Parathyroid adenoma (tissue), 2 donors: ENCODE measurements around the gene MTX3.

Source experiments
- H2AFZ ChIP-seq: fragments of 300-600 bp; sonication (generic); one replicate; pipeline ENCODE4 v1.7.0; 2017; ENCODE audit warnings: antibody characterized with exemption, mild to moderate bottlenecking
- H3K27ac ChIP-seq: fragments of 300-600 bp; sonication (generic); one replicate; pipeline ENCODE4 v1.7.0; 2017
- H3K27me3 ChIP-seq: fragments of 300-600 bp; sonication (generic); one replicate; pipeline ENCODE4 v1.7.0; 2017; ENCODE audit warnings: low read length; ENCODE audit not compliant: control insufficient read depth, insufficient read depth
- H3K36me3 ChIP-seq: fragments of 300-600 bp; sonication (generic); one replicate; pipeline ENCODE4 v1.7.0; 2017; ENCODE audit warnings: low read length; ENCODE audit not compliant: control insufficient read depth, insufficient read depth
- H3K4me1 ChIP-seq: fragments of 300-600 bp; sonication (generic); one replicate; pipeline ENCODE4 v1.7.0; 2017; ENCODE audit warnings: control low read depth
- H3K4me2 ChIP-seq: fragments of 300-600 bp; sonication (generic); one replicate; pipeline ENCODE4 v1.7.0; 2017; ENCODE audit warnings: low read length
- H3K4me3 ChIP-seq: fragments of 300-600 bp; sonication (generic); one replicate; pipeline ENCODE4 v1.7.0; 2017; ENCODE audit warnings: low read depth, low read length
- H3K79me2 ChIP-seq: fragments of 300-600 bp; sonication (generic); one replicate; pipeline ENCODE4 v1.7.0; 2017; ENCODE audit warnings: control low read depth
- H3K9ac ChIP-seq: fragments of 300-600 bp; sonication (generic); one replicate; pipeline ENCODE4 v1.7.0; 2017; ENCODE audit warnings: mild to moderate bottlenecking
- H3K9me3 ChIP-seq: fragments of 300-600 bp; sonication (generic); one replicate; pipeline ENCODE4 v1.7.0; 2017; ENCODE audit warnings: low read length; ENCODE audit not compliant: control insufficient read depth
- CTCF ChIP-seq: fragments of 300-600 bp; sonication (generic); IDR thresholded peaks from one replicate; pipeline ENCODE4 v1.7.0; 2017; ENCODE audit warnings: antibody characterized with exemption, mild to moderate bottlenecking
- donor health status: primary hyperparathyroidism.

MTX3 gene

GRCh38 chr5:79984363-79984762 is 6.7 kb downstream of the MTX3 start:
- no peaks in the 10 kb centered on the region for H3K9me3 ChIP-seq
- H3K4me1 ChIP-seq, result no peaks in the 10 kb centered on the region
- H3K4me3 ChIP-seq, result no peak overlapping the region
- H2AFZ ChIP-seq, result no peak overlapping the region
- no peaks in the 10 kb centered on the region for H3K27me3 ChIP-seq
- H3K36me3 ChIP-seq, result no peaks in the 10 kb centered on the region
- H3K79me2 ChIP-seq, result no peaks in the 10 kb centered on the region
- no peak overlapping the region for H3K27ac ChIP-seq
- H3K4me2 ChIP-seq, result no peak overlapping the region
- TF ChIP-seq CTCF, result no peak
- no peak overlapping the region for H3K9ac ChIP-seq

- Histone ChIP-seq H3K27ac (no peak overlapping the region), H3K4me2 (no peak overlapping the region), H3K36me3 (no peaks in the 10 kb centered on the region), H3K4me1 (no peaks in the 10 kb centered on the region), H3K9me3 (no peaks in the 10 kb centered on the region), H3K27me3 (no peaks in the 10 kb centered on the region), H3K9ac (no peak overlapping the region), H3K79me2 (no peaks in the 10 kb centered on the region), H3K4me3 (no peak overlapping the region), H2AFZ (no peak overlapping the region)
- no peak for TF ChIP-seq CTCF
Measured at GRCh38 chr5:79983618-79984017, 7.4 kb downstream of the MTX3 start.

- TF ChIP-seq CTCF, result no peak
- no peaks in the 10 kb centered on the region for H3K36me3 ChIP-seq
- H3K27ac ChIP-seq, result no peak overlapping the region
- no peak overlapping the region for H2AFZ ChIP-seq
- no peak overlapping the region for H3K4me2 ChIP-seq
- H3K9ac ChIP-seq, result no peak overlapping the region
- no peak overlapping the region for H3K4me3 ChIP-seq
- no peaks in the 10 kb centered on the region for H3K9me3 ChIP-seq
- no peaks in the 10 kb centered on the region for H3K79me2 ChIP-seq
- H3K27me3 ChIP-seq, result no peaks in the 10 kb centered on the region
- no peaks in the 10 kb centered on the region for H3K4me1 ChIP-seq
Measured at GRCh38 chr5:79982136-79982535, 8.9 kb downstream of the MTX3 start.

GRCh38 chr5:79976759-79977515 is 14.1 kb downstream of the MTX3 start:
- H3K27me3 ChIP-seq, result no peaks in the 10 kb centered on the region
- TF ChIP-seq CTCF, result no peak
- H3K79me2 ChIP-seq, result no peaks in the 10 kb centered on the region
- H3K4me3 ChIP-seq, result no peak overlapping the region
- H3K4me1 ChIP-seq, result no peaks in the 10 kb centered on the region
- H3K4me2 ChIP-seq, result no peak overlapping the region
- no peaks in the 10 kb centered on the region for H3K36me3 ChIP-seq
- H3K27ac ChIP-seq, result no peak overlapping the region
- no peaks in the 10 kb centered on the region for H3K9me3 ChIP-seq
- no peak overlapping the region for H3K9ac ChIP-seq
- H2AFZ ChIP-seq, result no peak overlapping the region

GRCh38 chr5:79975422-79975821 is 15.6 kb downstream of the MTX3 start:
- TF ChIP-seq CTCF, result no peak
- H3K27ac ChIP-seq, result no peak overlapping the region
- no peak overlapping the region for H3K4me3 ChIP-seq
- H3K4me2 ChIP-seq, result no peak overlapping the region
- H3K4me1 ChIP-seq, result no peaks in the 10 kb centered on the region
- H3K36me3 ChIP-seq, result no peaks in the 10 kb centered on the region
- no peaks in the 10 kb centered on the region for H3K27me3 ChIP-seq
- H2AFZ ChIP-seq, result no peak overlapping the region
- no peak overlapping the region for H3K9ac ChIP-seq
- no peaks in the 10 kb centered on the region for H3K9me3 ChIP-seq
- no peaks in the 10 kb centered on the region for H3K79me2 ChIP-seq
